Heart right ventricle (tissue), 16 donors: Measurements from ENCODE around the gene EBF3. TPM values are rescaled to one million over a fixed set of nuclear protein-coding genes. Genes with fewer than 3 reads are reported as not detected.

ENCODE experiments used
- ATAC-seq, 8 donors: fragments of 200-7000 bp; cut with Tn5 transposase; one replicate each; pipeline ENCODE4 v1.9.1; 2020; ENCODE audit warnings: mild to moderate bottlenecking in 8 of 8, moderate library complexity in 8 of 8, moderate number of reproducible peaks in 1 of 8
- DNase-seq, 2 donors: peaks; one replicate each; pipeline ENCODE4 v3.0.0-alpha.2; 2020
- H3K27ac ChIP-seq, 10 donors: fragments of 200-600 bp; sonication (generic) in 2 of 10; one replicate each; pipeline versions ENCODE4 v1.5.0 to v1.8.0; 2020 to 2022; ENCODE audit warnings: mild to moderate bottlenecking in 3 of 10
- H3K27me3 ChIP-seq, 7 donors: fragments of 200-600 bp; one replicate each; pipeline ENCODE4 v1.8.0; 2021 to 2022; ENCODE audit warnings: mild to moderate bottlenecking in 2 of 7
- H3K36me3 ChIP-seq, 9 donors: fragments of 200-600 bp; sonication (generic) in 1 of 9; one replicate each; pipeline versions ENCODE4 v1.5.0 to v1.8.0; 2020 to 2022; ENCODE audit warnings: mild to moderate bottlenecking in 2 of 9
- H3K4me1 ChIP-seq, 9 donors: fragments of 200-600 bp; sonication (generic) in 1 of 9; one replicate each; pipeline versions ENCODE4 v1.5.0 to v1.8.0; 2020 to 2022; ENCODE audit warnings: mild to moderate bottlenecking in 4 of 9
- H3K4me3 ChIP-seq, 10 donors: fragments of 200-600 bp; sonication (generic) in 2 of 10; one replicate each; pipeline versions ENCODE4 v1.5.0 to v1.8.0; 2020 to 2022; ENCODE audit warnings: mild to moderate bottlenecking in 7 of 10, moderate library complexity in 2 of 10
- H3K9me3 ChIP-seq, 11 donors: fragments of 200-600 bp in 10 of 11; sonication (generic) in 2 of 11; one replicate each; pipeline versions ENCODE4 v1.5.0 to v1.8.0; 2013 to 2022; ENCODE audit warnings: mild to moderate bottlenecking in 2 of 11, control low read depth in 1 of 11, moderate library complexity in 1 of 11
- WGBS, 2 donors: extraction: QIAGEN DNeasy Blood & Tissue Kit; methylation state at CpG; one replicate each; pipeline ENCODE4 v1.1.7; 2013; ENCODE audit warnings: inconsistent platforms in 1 of 2; 5-methylcytosine and 5-hydroxymethylcytosine counted together
- intact Hi-C, 10 donors: fragments of 100-400 bp; cut with DNase I; formaldehyde crosslinking; loops; one replicate each; pipeline versions ENCODE4 v1.11.1 to v1.14.2; 2022
- polyA plus RNA-seq, 2 donors: library from polyadenylated mRNA; stranded (reverse); fragments of 200-250 nt; gene quantifications; one replicate each; pipeline ENCODE4 v1.2.3, GENCODE V29; 2013
- total RNA-seq, 10 donors: library from RNA; stranded (reverse); fragmentation: NEBNext Ultra II Directional in 3 of 10; extraction: Animal tissue kit (Norgen Biotek cat#: 25700) in 3 of 10; gene quantifications; one replicate each; pipeline versions ENCODE4 v1.2.1 to v1.2.4, GENCODE V29; 2021 to 2023
- TF ChIP-seq, protein P1 (sequence below), 9 donors: fragments of 200-600 bp; sonication (generic) in 2 of 9; IDR thresholded peaks; one replicate each; pipeline versions ENCODE4 v1.5.0 to v1.8.0; 2021 to 2022; ENCODE audit warnings: antibody characterized with exemption in 9 of 9, mild to moderate bottlenecking in 5 of 9, moderate library complexity in 1 of 9
- donor health status: Arrhythmogenic right ventricular cardiomyopathy.
- donor health status: ischemic (EF 13 %, LVEDD 7.1; RV severe dilation, severe dysfunction).
- donor health status: healthy with polysubstance abuse.
- donor health status: DM: no; HTN: yes; CAD: no.
- donor health status: DM: no; HTN: no; CAD: no.
- donor health status: ischemic (EF 25% LVEDD 6.9; RV normal size, moderate dysfunction).
- donor health status: ischemic (EF 25% LVEDD 5.7; RV mildly dilated, moderate dysfunction).
- donor health status: healthy.
- donor health status: DM: yes; HTN: yes; CAD: no.
- donor health status: Ischemic cardiomyopathy.
- donor health status: ischemic (EF 35%, LVEDD 5.7; RV mildly dilated, moderate dysfunction).
- donor health status: nonischemic (EF 11% LVEDD 7.7; RV severe dilation, severe dysfunction).
- donor health status: DM: yes; HTN: yes; CAD: no.
- donor health status: PGD.
- donor health status: ischemic (EF 29% LVEDD 5.4; RV normal size, mild dysfunction).
- donor health status: nonischemic (EF 23%, LVEDD 6.1; RV moderate dilation, normal function).

Gene EBF3
- total and polyA plus RNA-seq, 12 donors: 3.9 to 12.2 (median 5.6) TPM

GRCh38 chr10:129893104-129894089 is 70.7 kb downstream of the EBF3 start:
- Histone ChIP-seq H3K9me3 (no peaks in the 10 kb centered on the region), H3K4me3 (peak overlapping the region in 4 of 10 donors; percentile 1 to 21 (median 12)), H3K4me1 (peaks cover 13 to 70% (median 41%) of the 10 kb centered on the region in 9 donors), H3K36me3 (no peaks in the 10 kb centered on the region), H3K27me3 (no peaks in the 10 kb centered on the region), H3K27ac (peak overlapping the region in 5 of 10 donors; percentile 13 to 82 (median 67))
- ATAC-seq (no peak), DNase-seq (no peak)
- TF ChIP-seq, protein P1, sequence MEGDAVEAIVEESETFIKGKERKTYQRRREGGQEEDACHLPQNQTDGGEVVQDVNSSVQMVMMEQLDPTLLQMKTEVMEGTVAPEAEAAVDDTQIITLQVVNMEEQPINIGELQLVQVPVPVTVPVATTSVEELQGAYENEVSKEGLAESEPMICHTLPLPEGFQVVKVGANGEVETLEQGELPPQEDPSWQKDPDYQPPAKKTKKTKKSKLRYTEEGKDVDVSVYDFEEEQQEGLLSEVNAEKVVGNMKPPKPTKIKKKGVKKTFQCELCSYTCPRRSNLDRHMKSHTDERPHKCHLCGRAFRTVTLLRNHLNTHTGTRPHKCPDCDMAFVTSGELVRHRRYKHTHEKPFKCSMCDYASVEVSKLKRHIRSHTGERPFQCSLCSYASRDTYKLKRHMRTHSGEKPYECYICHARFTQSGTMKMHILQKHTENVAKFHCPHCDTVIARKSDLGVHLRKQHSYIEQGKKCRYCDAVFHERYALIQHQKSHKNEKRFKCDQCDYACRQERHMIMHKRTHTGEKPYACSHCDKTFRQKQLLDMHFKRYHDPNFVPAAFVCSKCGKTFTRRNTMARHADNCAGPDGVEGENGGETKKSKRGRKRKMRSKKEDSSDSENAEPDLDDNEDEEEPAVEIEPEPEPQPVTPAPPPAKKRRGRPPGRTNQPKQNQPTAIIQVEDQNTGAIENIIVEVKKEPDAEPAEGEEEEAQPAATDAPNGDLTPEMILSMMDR (IDR thresholded peaks at IDR 0.05): no peak
- intact Hi-C loops: loop anchor here in 6 of 10 donors (5.0 to 10.0 kb wide), 4 partner anchors 49 to 64 kb away; no protein-coding TSS in a partner anchor
- WGBS, 2 donors: 69 to 74% methylated on average over 20 of the region's 20 CpGs

- no peaks in the 10 kb centered on the region for H3K9me3 ChIP-seq
- H3K27me3 ChIP-seq: no peaks in the 10 kb centered on the region
- peak in 7 of 8 donors; percentile 8 to 52 (median 33) for ATAC-seq
- TF ChIP-seq, protein P1 (IDR thresholded peaks at IDR 0.05): no peak
- peak overlapping the region in 5 of 10 donors; percentile 1 to 21 (median 8) for H3K4me3 ChIP-seq
- 30 to 33% methylated on average over 18 of the region's 18 CpGs for WGBS, 2 donors
- H3K4me1 ChIP-seq: peaks cover 13 to 70% (median 41%) of the 10 kb centered on the region in 9 donors
- H3K27ac ChIP-seq: peak overlapping the region in 8 of 10 donors; percentile 49 to 82 (median 55)
- intact Hi-C loops: loop anchor here in 6 of 10 donors (5.0 to 10.0 kb wide), 4 partner anchors 50 to 65 kb away; no protein-coding TSS in a partner anchor
- peak in 1 of 2 donors; percentile 24 for DNase-seq
- peaks cover 0 to 7% (median 0%) of the 10 kb centered on the region in 9 donors for H3K36me3 ChIP-seq
These were observed 71.5 kb downstream of the EBF3 start for GRCh38 chr10:129892548-129893052.

- Histone ChIP-seq H3K27me3 (no peaks in the 10 kb centered on the region), H3K9me3 (no peaks in the 10 kb centered on the region), H3K36me3 (peaks cover 0 to 8% (median 0%) of the 10 kb centered on the region in 9 donors), H3K4me3 (peak overlapping the region in 1 of 10 donors; percentile 21), H3K4me1 (peaks cover 13 to 74% (median 41%) of the 10 kb centered on the region in 9 donors), H3K27ac (peak overlapping the region; percentile 4 to 82 (median 54))
- 56 to 67% methylated on average over 13 of the region's 13 CpGs for WGBS, 2 donors
- ATAC-seq (peak in 7 of 8 donors; percentile 38 to 74 (median 68)), DNase-seq (peak in 1 of 2 donors; percentile 56)
- intact Hi-C loops: loop anchor here in 6 of 10 donors (2.0 to 10.0 kb wide), 5 partner anchors 50 to 71 kb away; no protein-coding TSS in a partner anchor
- TF ChIP-seq, protein P1 (IDR thresholded peaks at IDR 0.05): no peak
These were observed 72.3 kb downstream of the EBF3 start for GRCh38 chr10:129891806-129892205.

DNA sequence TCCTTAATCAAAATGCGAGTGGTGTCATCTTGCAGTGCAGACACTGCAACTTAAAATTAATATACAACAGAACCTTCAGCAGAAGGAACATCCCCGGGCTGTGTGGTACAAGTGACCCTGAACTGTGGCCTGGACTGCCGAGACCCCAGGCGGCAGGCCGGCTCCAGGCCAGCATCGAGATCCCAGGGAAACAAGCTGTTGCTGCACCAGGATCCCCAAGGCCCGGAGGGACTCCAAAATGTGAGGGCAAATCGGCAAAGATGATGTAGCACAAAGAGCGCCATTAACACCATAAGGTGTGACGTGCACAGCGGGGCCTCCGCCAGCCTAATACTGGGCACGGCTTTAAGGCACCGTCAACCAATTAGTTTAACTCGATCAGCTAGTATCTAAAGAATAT is 73.9 kb downstream of the EBF3 start:
- TF ChIP-seq, protein P1 (IDR thresholded peaks at IDR 0.05): no peak
- peaks cover 0 to 8% (median 0%) of the 10 kb centered on the region in 9 donors for H3K36me3 ChIP-seq
- no peak for DNase-seq
- 81 to 84% methylated on average over 15 of the region's 15 CpGs for WGBS, 2 donors
- no peak overlapping the region for H3K4me3 ChIP-seq
- H3K27ac ChIP-seq: no peak overlapping the region
- peaks cover 13 to 76% (median 43%) of the 10 kb centered on the region in 9 donors for H3K4me1 ChIP-seq
- ATAC-seq: no peak
- no peaks in the 10 kb centered on the region for H3K27me3 ChIP-seq
- H3K9me3 ChIP-seq: no peaks in the 10 kb centered on the region
- intact Hi-C loops: loop anchor here in 6 of 10 donors (2.0 to 10.0 kb wide), 5 partner anchors 52 to 73 kb away; no protein-coding TSS in a partner anchor
